Astrocyte (in vitro differentiated cells and primary cell): ENCODE results near the gene TARM1. TPM values are rescaled to one million over a fixed set of nuclear protein-coding genes. Genes with fewer than 3 reads are reported as not detected.

Experiments used
- DNase-seq: peaks from one replicate; pipeline ENCODE4 v3.0.0-alpha.2; 2010; ENCODE audit warnings: low read depth
- FAIRE-seq: peaks from 2 replicates; lab custom pipeline; 2011; peaks lifted over from hg19 to GRCh38; lab: Jason Lieb, UNC
- H2AFZ ChIP-seq: 2 replicates; pipeline ENCODE4 v1.6.0; 2012; ENCODE audit warnings: low read depth, low read length, inconsistent platforms
- H3K27ac ChIP-seq: 2 replicates; pipeline ENCODE4 v1.5.1; 2011; ENCODE audit warnings: low read depth, low read length, inconsistent platforms
- H3K27me3 ChIP-seq: 2 replicates; pipeline ENCODE4 v1.6.0; 2011; ENCODE audit warnings: low read length, inconsistent platforms; ENCODE audit not compliant: insufficient read depth
- H3K36me3 ChIP-seq: 2 replicates; pipeline ENCODE4 v1.5.1; 2011; ENCODE audit warnings: low read length, inconsistent platforms; ENCODE audit not compliant: insufficient read depth
- H3K4me1 ChIP-seq: 2 replicates; pipeline ENCODE4 v1.5.1; 2011; ENCODE audit warnings: low read length, inconsistent platforms; ENCODE audit not compliant: insufficient read depth
- H3K4me2 ChIP-seq: 2 replicates; pipeline ENCODE4 v1.6.0; 2012; ENCODE audit warnings: low read length, inconsistent platforms
- H3K4me3 ChIP-seq: 2 replicates; pipeline ENCODE4 v1.5.1; 2011; ENCODE audit warnings: low read depth, mild to moderate bottlenecking, low read length, inconsistent platforms; ENCODE audit not compliant: insufficient read depth
- H3K79me2 ChIP-seq: 2 replicates; pipeline ENCODE4 v1.6.0; 2012; ENCODE audit warnings: mild to moderate bottlenecking, low read length, inconsistent platforms; ENCODE audit not compliant: insufficient read depth
- H3K9ac ChIP-seq: 2 replicates; pipeline ENCODE4 v1.6.0; 2012; ENCODE audit warnings: mild to moderate bottlenecking, low read length, inconsistent platforms
- H3K9me3 ChIP-seq: 2 replicates; pipeline ENCODE4 v1.5.1; 2012; ENCODE audit warnings: low read depth, mild to moderate bottlenecking, low read length, inconsistent platforms; ENCODE audit not compliant: insufficient read depth
- H4K20me1 ChIP-seq: 2 replicates; pipeline ENCODE4 v1.6.0; 2012; ENCODE audit warnings: low read length, inconsistent platforms; ENCODE audit not compliant: insufficient read depth
- H3K27ac Mint-ChIP-seq: one replicate; pipeline ENCODE4 v1.8.0; 2021; ENCODE audit warnings: mild to moderate bottlenecking, mixed read lengths; ENCODE audit not compliant: unreplicated experiment
- H3K27me3 Mint-ChIP-seq: one replicate; pipeline ENCODE4 v1.8.0; 2021; ENCODE audit warnings: low read depth, mixed read lengths; ENCODE audit not compliant: unreplicated experiment
- H3K36me3 Mint-ChIP-seq: one replicate; pipeline ENCODE4 v1.8.0; 2021; ENCODE audit warnings: low read depth, mixed read lengths; ENCODE audit not compliant: unreplicated experiment
- H3K4me1 Mint-ChIP-seq: one replicate; pipeline ENCODE4 v1.8.0; 2021; ENCODE audit warnings: low read depth, mixed read lengths; ENCODE audit not compliant: unreplicated experiment
- H3K4me3 Mint-ChIP-seq: one replicate; pipeline ENCODE4 v1.8.0; 2021; ENCODE audit warnings: mild to moderate bottlenecking, moderate library complexity, mixed read lengths; ENCODE audit not compliant: unreplicated experiment
- H3K9me3 Mint-ChIP-seq: one replicate; pipeline ENCODE4 v1.8.0; 2021; ENCODE audit warnings: mild to moderate bottlenecking, mixed read lengths; ENCODE audit not compliant: unreplicated experiment
- EZH2 ChIP-seq: IDR thresholded peaks from 2 replicates; pipeline ENCODE4 v1.6.1; 2012; ENCODE audit warnings: mild to moderate bottlenecking, low read length, inconsistent platforms; ENCODE audit not compliant: insufficient read depth
- total RNA-seq: library from RNA; stranded (reverse); gene quantifications from 2 replicates; pipeline ENCODE4 v1.2.1, GENCODE V29; 2021
- TF ChIP-seq, protein P1 (sequence below): IDR thresholded peaks from 2 replicates; pipeline ENCODE4 v1.5.1; 2011; ENCODE audit warnings: low read depth, mild to moderate bottlenecking, inconsistent platforms, low read length, moderate library complexity; ENCODE audit not compliant: insufficient read depth

The TARM1 gene
- total RNA-seq, 1 donor from 2014 or later, result not detected

DNA sequence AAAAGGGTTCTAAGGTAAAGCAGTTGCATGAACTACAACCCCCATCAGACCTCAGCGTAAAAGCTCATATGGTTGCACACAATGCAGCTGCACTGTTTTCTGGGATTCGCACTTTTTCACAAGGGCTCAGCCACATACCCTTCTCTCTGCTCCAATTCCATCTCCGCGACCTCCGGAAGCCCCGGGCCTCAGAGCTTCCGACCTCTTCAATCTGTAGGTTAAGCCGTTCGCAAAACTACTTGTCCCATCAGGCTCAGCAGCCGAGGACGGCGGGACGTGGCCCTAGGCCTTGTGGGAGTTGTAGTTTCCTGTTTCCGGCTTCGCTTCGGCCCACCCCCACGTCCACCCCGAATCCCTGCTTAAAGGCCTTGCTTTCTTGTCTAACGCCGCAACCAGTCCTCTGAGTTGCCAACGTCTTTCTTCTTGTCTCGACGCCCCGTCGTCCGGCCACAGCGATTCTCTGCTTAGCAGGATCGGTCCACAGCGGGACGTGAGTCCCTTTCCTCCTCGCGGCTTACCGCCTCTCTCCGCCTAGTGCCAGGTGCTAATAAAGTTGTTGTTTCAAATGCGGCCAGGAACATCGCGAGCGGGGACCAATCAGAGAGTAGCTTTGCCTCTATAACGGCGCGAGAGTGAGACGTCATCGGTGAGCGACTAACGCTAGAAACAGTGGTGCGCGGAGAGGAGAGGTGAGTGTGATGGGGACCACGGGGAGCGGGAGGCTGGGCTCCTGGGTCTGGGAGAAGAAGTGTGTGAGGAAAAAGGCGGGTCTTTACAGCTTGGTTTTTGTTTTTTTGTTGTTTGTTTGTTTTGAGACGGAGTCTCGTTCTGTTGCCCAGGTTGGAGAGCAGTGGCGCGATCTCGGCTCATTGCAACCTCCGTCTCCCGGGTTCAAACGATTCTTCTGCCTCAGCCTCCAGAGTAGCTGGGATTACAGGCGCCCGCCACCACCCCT lies 34.2 kb upstream of the TARM1 start, which contains the start of the genes PRPF31 and TFPT:
PRPF31 (plus strand) TSS at position 646 of the 955 bp plus-strand sequence. CDS start 2,525 bp downstream, outside the sequence.
TFPT (minus strand) TSS at position 549 of the 955 bp plus-strand sequence; CDS start at position 161, 388 bp downstream.
- Histone ChIP-seq H3K4me2 (peak within 1 kb of the TSS; percentile 97), H3K79me2 (peaks cover 41% of the 10 kb centered on the region), H3K9ac (peak within 1 kb of the TSS; percentile 93), H2AFZ (peak within 1 kb of the TSS; percentile 96), H3K27ac (peak within 1 kb of the TSS; percentile 88), H3K9me3 (no peaks in the 10 kb centered on the region), H4K20me1 (peaks cover 9% of the 10 kb centered on the region), H3K27me3 (no peaks in the 10 kb centered on the region), H3K4me3 (peak within 1 kb of the TSS; percentile 94), H3K4me1 (peaks cover 11% of the 10 kb centered on the region), H3K36me3 (peaks cover 6% of the 10 kb centered on the region)
- FAIRE-seq (peak; percentile 43), DNase-seq (peak; percentile 97)
- peak within 1 kb of the TSS; percentile 96 for H3K27ac Mint-ChIP-seq
- H3K4me1 Mint-ChIP-seq, result peaks cover 2% of the 10 kb centered on the region
- peak within 1 kb of the TSS; percentile 95 for H3K4me3 Mint-ChIP-seq
- TF ChIP-seq, protein P1, sequence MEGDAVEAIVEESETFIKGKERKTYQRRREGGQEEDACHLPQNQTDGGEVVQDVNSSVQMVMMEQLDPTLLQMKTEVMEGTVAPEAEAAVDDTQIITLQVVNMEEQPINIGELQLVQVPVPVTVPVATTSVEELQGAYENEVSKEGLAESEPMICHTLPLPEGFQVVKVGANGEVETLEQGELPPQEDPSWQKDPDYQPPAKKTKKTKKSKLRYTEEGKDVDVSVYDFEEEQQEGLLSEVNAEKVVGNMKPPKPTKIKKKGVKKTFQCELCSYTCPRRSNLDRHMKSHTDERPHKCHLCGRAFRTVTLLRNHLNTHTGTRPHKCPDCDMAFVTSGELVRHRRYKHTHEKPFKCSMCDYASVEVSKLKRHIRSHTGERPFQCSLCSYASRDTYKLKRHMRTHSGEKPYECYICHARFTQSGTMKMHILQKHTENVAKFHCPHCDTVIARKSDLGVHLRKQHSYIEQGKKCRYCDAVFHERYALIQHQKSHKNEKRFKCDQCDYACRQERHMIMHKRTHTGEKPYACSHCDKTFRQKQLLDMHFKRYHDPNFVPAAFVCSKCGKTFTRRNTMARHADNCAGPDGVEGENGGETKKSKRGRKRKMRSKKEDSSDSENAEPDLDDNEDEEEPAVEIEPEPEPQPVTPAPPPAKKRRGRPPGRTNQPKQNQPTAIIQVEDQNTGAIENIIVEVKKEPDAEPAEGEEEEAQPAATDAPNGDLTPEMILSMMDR, result no peak
- no peak for TF ChIP-seq EZH2
- peaks cover 9% of the 10 kb centered on the region for H3K36me3 Mint-ChIP-seq
- no peaks in the 10 kb centered on the region for H3K9me3 Mint-ChIP-seq
- no peaks in the 10 kb centered on the region for H3K27me3 Mint-ChIP-seq

DNA sequence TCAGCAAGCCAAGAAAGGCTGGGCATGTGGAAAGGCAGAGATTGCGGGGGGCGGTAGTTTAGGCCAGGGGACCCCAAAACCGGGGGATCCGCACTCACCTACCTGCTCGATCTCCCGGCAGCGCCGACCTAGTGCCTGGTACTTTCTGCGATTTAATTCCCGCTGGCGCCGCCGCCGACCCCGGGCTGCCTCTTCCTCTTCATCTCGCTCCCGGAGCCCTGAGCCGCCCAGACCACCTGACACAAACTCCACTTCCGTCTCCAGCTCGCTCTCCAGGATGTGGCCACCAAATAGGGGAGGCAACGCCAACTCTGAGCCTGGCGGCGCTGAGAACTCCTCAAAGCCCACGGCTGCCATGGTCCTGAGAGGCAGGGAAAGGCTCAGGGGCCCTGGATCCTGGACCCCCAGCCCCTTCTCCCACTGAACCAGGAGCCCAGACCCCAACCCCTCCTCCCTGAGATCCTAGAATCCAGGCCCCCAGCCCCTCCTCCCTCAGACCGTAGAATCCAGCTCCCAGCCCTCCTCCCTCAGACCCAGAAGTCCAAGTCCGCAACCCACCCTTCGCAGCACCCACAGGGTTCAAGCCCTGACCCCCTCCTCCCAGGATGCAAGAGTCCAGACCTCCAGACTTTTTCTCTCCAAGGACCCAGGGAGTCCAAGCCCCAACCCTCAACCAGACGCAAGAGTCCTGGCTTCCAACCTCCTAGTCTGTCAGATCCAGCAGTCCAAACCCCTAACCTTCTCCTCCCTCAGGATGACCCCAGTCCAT lies 33.4 kb upstream of the TARM1 start:
- peaks cover 7% of the 10 kb centered on the region for H3K36me3 ChIP-seq
- peak overlapping the region; percentile 94 for H3K4me3 ChIP-seq
- peak overlapping the region; percentile 96 for H2AFZ ChIP-seq
- peak; percentile 32 for DNase-seq
- H3K9me3 ChIP-seq, result no peaks in the 10 kb centered on the region
- H3K36me3 Mint-ChIP-seq, result peaks cover 12% of the 10 kb centered on the region
- H3K4me2 ChIP-seq, result peak overlapping the region; percentile 97
- no peak for FAIRE-seq
- peak overlapping the region; percentile 96 for H3K27ac Mint-ChIP-seq
- H3K27me3 Mint-ChIP-seq, result no peaks in the 10 kb centered on the region
- no peak for TF ChIP-seq EZH2
- TF ChIP-seq, protein P1, result no peak
- H3K27ac ChIP-seq, result peak overlapping the region; percentile 88
- H3K9ac ChIP-seq, result peak overlapping the region; percentile 93
- no peaks in the 10 kb centered on the region for H3K27me3 ChIP-seq
- H3K4me1 Mint-ChIP-seq, result peaks cover 2% of the 10 kb centered on the region
- H3K79me2 ChIP-seq, result peaks cover 46% of the 10 kb centered on the region
- H4K20me1 ChIP-seq, result peaks cover 12% of the 10 kb centered on the region
- H3K4me3 Mint-ChIP-seq, result peak overlapping the region; percentile 95
- H3K4me1 ChIP-seq, result peaks cover 11% of the 10 kb centered on the region
- H3K9me3 Mint-ChIP-seq, result no peaks in the 10 kb centered on the region
